NT2/D1 (cell line): ENCODE data around the gene ZNF614.
A peak's percentile ranks its signal among the peaks of the same experiment; 100 is the strongest.

Experiments
- DNase-seq: peaks from one replicate; pipeline ENCODE4 v3.0.0-alpha.2; 2011; ENCODE audit warnings: low read depth, low spot score
- H3K27me3 ChIP-seq: 2 replicates; pipeline ENCODE4 v1.6.0; 2011; ENCODE audit warnings: mild to moderate bottlenecking; ENCODE audit not compliant: insufficient read length, insufficient read depth
- H3K36me3 ChIP-seq: 2 replicates; pipeline ENCODE4 v1.6.1; 2011; ENCODE audit warnings: mild to moderate bottlenecking, low read length, mixed read lengths; ENCODE audit not compliant: insufficient read depth, insufficient read length
- H3K4me1 ChIP-seq: 2 replicates; pipeline ENCODE4 v1.5.1; 2011; ENCODE audit not compliant: insufficient read depth, insufficient read length
- H3K4me3 ChIP-seq: 2 replicates; pipeline ENCODE4 v1.5.1; 2011; ENCODE audit warnings: low read depth; ENCODE audit not compliant: insufficient read length
- H3K9ac ChIP-seq: 2 replicates; pipeline ENCODE4 v1.6.0; 2011; ENCODE audit warnings: low read depth; ENCODE audit not compliant: insufficient read length
- H3K9me3 ChIP-seq: 2 replicates; pipeline ENCODE4 v1.5.1; 2011; ENCODE audit warnings: mild to moderate bottlenecking, low read length; ENCODE audit not compliant: insufficient read depth
- SUZ12 ChIP-seq: IDR thresholded peaks from 2 replicates; pipeline ENCODE4 v1.6.1; 2011; ENCODE audit not compliant: insufficient read length, insufficient read depth; ENCODE audit errors: extremely low read depth
- YY1 ChIP-seq: IDR thresholded peaks from 2 replicates; pipeline ENCODE4 v1.6.1; 2011; ENCODE audit not compliant: insufficient read length, insufficient read depth
- ZNF274 ChIP-seq: IDR thresholded peaks from 2 replicates; pipeline ENCODE4 v1.6.1; 2011; ENCODE audit warnings: mild to moderate bottlenecking, low read depth, low read length

ZNF614 gene

DNA sequence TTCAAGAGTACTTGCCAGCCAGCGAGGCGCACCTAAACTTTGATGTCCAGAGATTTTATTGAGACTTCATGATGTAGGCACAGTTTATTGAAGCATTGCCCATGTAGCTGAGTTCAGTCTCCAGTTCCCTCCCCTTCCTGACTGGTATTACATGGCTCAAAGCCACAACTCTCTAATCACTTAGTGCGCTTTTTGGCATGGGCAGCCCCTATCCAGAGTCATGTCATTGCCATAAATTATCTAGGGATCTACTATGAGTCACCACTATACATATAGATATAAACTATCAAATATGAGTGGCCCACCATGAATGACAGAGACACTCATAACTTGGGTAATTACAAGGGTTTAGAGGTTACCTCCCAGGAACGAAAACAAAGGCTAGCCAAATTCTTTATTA, 7.7 kb downstream of the ZNF614 start:
- no peak for DNase-seq
- no peak for TF ChIP-seq ZNF274
- no peak for TF ChIP-seq SUZ12
- TF ChIP-seq YY1, result no peak
- H3K9me3 ChIP-seq, result peaks cover 31% of the 10 kb centered on the region; the same call in 1 of the 2 replicates

GRCh38 chr19:52010674-52011073, 17.5 kb downstream of the ZNF614 start:
- Histone ChIP-seq H3K4me3 (no peak overlapping the region), H3K9me3 (no peaks in the 10 kb centered on the region; the same call in 1 of the 2 replicates), H3K9ac (no peak overlapping the region), H3K27me3 (no peaks in the 10 kb centered on the region), H3K4me1 (no peaks in the 10 kb centered on the region), H3K36me3 (peaks cover 21% of the 10 kb centered on the region)
- DNase-seq, result no peak
- no peak for TF ChIP-seq ZNF274

More for the DNA sequence above, 7.7 kb downstream of the ZNF614 start:
- Histone ChIP-seq H3K27me3 (no peaks in the 10 kb centered on the region), H3K9ac (no peak overlapping the region), H3K4me1 (no peaks in the 10 kb centered on the region), H3K4me3 (no peak overlapping the region), H3K36me3 (peaks cover 87% of the 10 kb centered on the region)

DNA sequence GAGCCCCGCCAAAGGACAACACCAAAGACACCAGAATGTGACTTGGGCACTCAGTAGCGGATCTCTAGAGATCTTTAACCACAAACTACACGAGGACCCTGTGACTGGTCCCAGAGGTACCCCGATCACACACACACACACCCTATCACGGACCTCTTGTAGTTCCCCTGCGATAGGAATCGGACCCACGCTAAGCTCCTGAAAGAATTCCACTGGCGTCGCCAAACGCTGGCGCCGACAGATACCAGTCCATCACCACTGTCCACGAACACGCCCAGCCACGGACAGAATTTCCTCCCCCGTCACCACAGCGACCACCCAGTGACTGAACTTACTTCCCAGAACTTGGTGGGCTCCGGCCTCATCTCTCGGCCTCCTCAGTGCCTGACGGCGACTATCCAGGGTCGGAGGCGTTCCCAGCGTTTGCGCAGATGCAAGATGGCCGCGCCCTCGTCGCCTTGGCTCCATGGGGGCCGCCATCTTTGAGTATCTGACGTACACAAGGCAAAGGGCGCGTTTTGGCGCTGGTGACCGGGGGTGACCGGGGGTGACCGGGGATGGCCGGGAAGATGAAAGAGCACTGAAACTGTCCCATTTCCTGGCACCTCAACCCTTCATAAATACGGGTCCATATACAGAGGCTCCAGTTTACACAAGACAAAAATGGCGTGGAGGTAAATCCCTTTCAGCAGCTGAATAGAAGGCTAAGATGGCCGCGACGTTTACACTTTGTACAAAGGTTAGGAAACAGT, 20.2 kb downstream of the ZNF614 start, which contains the start of gene ZNF615:
ZNF615 (minus strand) TSS at position 406 of the 752 bp plus-strand sequence. CDS start 4,500 bp downstream, outside the sequence.
- Histone ChIP-seq H3K27me3 (no peaks in the 10 kb centered on the region), H3K9me3 (no peaks in the 10 kb centered on the region; the same call in 1 of the 2 replicates), H3K36me3 (peaks cover 14% of the 10 kb centered on the region), H3K4me1 (no peaks in the 10 kb centered on the region), H3K9ac (peak within 1 kb of the TSS; percentile 93), H3K4me3 (peak within 1 kb of the TSS; percentile 96)
- TF ChIP-seq ZNF274 (no peak), YY1 (peak; percentile 99)
- DNase-seq, result peak; percentile 87

- no peak for DNase-seq
- H3K4me1 ChIP-seq, result no peaks in the 10 kb centered on the region
- H3K36me3 ChIP-seq, result peaks cover 9% of the 10 kb centered on the region
- TF ChIP-seq YY1, result no peak
- no peak for TF ChIP-seq SUZ12
- TF ChIP-seq ZNF274, result no peak
- H3K4me3 ChIP-seq, result peak overlapping the region; percentile 96
- H3K27me3 ChIP-seq, result no peaks in the 10 kb centered on the region
- H3K9me3 ChIP-seq, result no peaks in the 10 kb centered on the region; the same call in 1 of the 2 replicates
- peak overlapping the region; percentile 93 for H3K9ac ChIP-seq
Observed at GRCh38 chr19:52007451-52007805, 20.8 kb downstream of the ZNF614 start.

DNA sequence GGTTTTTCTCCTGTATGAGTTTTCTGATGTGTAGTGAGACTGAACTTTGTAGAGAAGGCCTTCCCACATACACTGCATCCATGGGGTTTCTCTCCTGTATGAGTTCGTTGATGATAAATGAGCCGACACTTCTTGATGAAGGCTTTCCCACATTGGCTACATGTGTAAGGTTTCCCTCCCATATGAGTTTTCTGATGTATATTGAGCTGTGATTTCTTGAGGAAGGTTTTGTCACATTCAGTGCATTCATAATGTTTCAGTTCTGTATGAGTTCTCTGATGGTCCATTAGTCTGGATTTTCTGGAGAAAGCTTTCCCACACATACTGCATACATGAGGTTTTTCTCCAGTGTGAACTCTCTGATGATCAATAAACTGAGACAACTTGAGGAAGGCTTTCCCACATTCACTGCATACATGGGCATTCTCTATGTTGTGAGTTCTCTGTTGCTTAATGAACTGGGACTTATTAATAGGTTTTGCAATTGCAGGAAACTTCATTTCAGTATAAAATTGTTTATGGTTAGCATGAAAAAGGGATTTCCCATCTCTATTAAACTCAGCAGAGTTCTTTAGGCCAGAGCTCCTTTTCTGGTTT, 34.0 kb downstream of the ZNF614 start:
- no peaks in the 10 kb centered on the region for H3K27me3 ChIP-seq
- peaks cover 68% of the 10 kb centered on the region for H3K9me3 ChIP-seq
- peak; percentile 87 for TF ChIP-seq ZNF274
- no peak for TF ChIP-seq YY1
- no peak for DNase-seq
- H3K4me3 ChIP-seq, result no peak overlapping the region
- peaks cover 29% of the 10 kb centered on the region for H3K36me3 ChIP-seq
- no peaks in the 10 kb centered on the region for H3K4me1 ChIP-seq
- H3K9ac ChIP-seq, result no peak overlapping the region

- no peaks in the 10 kb centered on the region for H3K4me1 ChIP-seq
- H3K9ac ChIP-seq, result no peak overlapping the region
- no peaks in the 10 kb centered on the region for H3K27me3 ChIP-seq
- DNase-seq, result no peak
- TF ChIP-seq ZNF274 (no peak), YY1 (no peak), SUZ12 (no peak)
- H3K36me3 ChIP-seq, result peaks cover 23% of the 10 kb centered on the region
- peaks cover 63% of the 10 kb centered on the region for H3K9me3 ChIP-seq
- H3K4me3 ChIP-seq, result no peak overlapping the region
Observed at GRCh38 chr19:51993422-51993821, 34.8 kb downstream of the ZNF614 start.

DNA sequence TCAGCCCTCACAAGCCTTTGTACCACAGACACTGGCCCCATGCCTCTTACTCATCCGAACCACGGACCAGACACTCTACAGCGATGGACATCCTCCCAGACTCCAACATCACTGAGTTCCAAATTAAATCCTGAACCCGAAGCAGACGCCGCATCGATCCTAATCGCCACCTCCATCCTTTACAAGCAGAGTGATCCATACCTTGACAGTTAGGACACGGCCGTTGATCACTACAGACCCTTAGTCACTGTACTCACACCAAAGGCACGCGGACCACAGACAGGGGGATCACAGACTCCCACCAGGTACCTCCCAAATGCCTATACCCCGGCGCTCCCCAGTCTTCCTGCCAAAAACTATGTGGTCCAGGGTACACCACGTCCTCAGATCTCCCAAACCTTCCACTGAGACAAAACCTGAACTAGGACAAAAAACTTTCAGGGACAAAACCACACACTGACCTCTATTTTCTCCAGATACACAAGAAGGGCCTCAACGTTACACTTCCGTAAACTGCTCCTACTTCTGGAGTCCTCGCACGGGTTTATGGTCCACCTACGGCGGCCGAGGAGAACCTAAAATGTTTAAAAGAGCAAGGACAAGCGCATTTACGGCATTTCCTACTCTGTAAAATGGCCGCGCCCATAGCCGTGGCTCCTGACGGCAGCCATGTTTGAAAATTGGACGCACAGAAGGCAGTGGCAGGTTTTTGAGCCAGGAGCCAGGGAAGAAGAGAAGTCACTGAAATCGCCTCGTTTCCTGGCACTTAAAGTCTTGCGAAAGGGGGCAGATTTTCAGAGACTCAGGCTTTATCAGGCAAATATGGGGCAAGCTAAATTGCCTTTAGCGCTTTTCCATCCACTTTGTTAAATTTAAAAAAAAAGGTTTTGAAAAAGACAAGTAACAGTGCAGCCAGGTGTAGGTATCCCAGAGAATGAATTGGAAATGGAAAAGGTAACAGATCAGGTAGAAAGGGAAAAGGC, 41.6 kb downstream of the ZNF614 start, which contains the start of gene ZNF350:
ZNF350 (minus strand) TSS at position 532 of the 983 bp plus-strand sequence. CDS start 12,480 bp downstream, outside the sequence.
- Histone ChIP-seq H3K9ac (peak within 1 kb of the TSS; percentile 74), H3K4me1 (no peaks in the 10 kb centered on the region), H3K27me3 (no peaks in the 10 kb centered on the region), H3K9me3 (peaks cover 10% of the 10 kb centered on the region; the same call in 1 of the 2 replicates), H3K36me3 (no peaks in the 10 kb centered on the region), H3K4me3 (peak within 1 kb of the TSS; percentile 71)
- TF ChIP-seq YY1 (peak; percentile 100), SUZ12 (no peak)
- DNase-seq, result peak; percentile 84
